Vagina (tissue), 2 donors: ENCODE measurements around the gene LARP1. TPM values are rescaled to one million over a fixed set of nuclear protein-coding genes. Genes with fewer than 3 reads are reported as not detected.
"Not testable (repeated sequence)": the region's sequence is repeated elsewhere in the genome, so short reads cannot be mapped to it uniquely, and the experiment has no call there.

Source experiments
- DNase-seq, 2 donors: peaks; one replicate each; pipeline ENCODE4 v3.0.0-alpha.2; 2017; ENCODE audit errors: extremely low spot score in 2 of 2
- H3K27ac ChIP-seq: fragments of 200-600 bp; sonication (generic); one replicate; pipeline ENCODE4 v1.5.1; 2019
- H3K27me3 ChIP-seq: fragments of 200-600 bp; sonication (generic); one replicate; pipeline ENCODE4 v1.5.1; 2019
- H3K36me3 ChIP-seq, 2 donors: fragments of 200-600 bp; sonication (generic); one replicate each; pipeline ENCODE4 v1.5.1; 2017 to 2019
- H3K4me1 ChIP-seq: fragments of 200-600 bp; sonication (generic); one replicate; pipeline ENCODE4 v1.5.1; 2019
- H3K4me3 ChIP-seq, 2 donors: fragments of 200-600 bp; sonication (generic); 1 replicate in 1 of 2; 2 replicates in 1 of 2; pipeline ENCODE4 v1.5.1; 2016 to 2019
- H3K9me3 ChIP-seq: fragments of 200-600 bp; sonication (generic); one replicate; pipeline ENCODE4 v1.5.1; 2019
- POLR2A ChIP-seq, 2 donors: fragments of 450-650 bp; IDR thresholded peaks; one replicate each; pipeline ENCODE4 v1.6.1; 2017; ENCODE audit warnings: antibody characterized with exemption in 2 of 2, mild to moderate bottlenecking in 2 of 2, moderate library complexity in 2 of 2
- POLR2AphosphoS5 ChIP-seq, 2 donors: sonication (generic); formaldehyde crosslinking; IDR thresholded peaks; one replicate each; pipeline ENCODE4 v1.9.0; 2017; ENCODE audit warnings: antibody characterized with exemption in 2 of 2, mild to moderate bottlenecking in 2 of 2, low read depth in 1 of 2; ENCODE audit not compliant: insufficient read depth in 1 of 2
- intact Hi-C: fragments of 100-400 bp; cut with DNase I; formaldehyde crosslinking; loops from one replicate; pipeline ENCODE4 v1.15.1; 2023
- total RNA-seq: library from RNA; depleted of rRNA; stranded (reverse); fragments of >200 nt; gene quantifications from one replicate; pipeline ENCODE4 v1.2.3, GENCODE V29; 2016
- TF ChIP-seq, protein P1 (sequence below), 3 experiments: fragments of 450-650 bp in 2 of 3; fragments of 200-600 bp in 1 of 3; sonication (generic) in 1 of 3; IDR thresholded peaks; one replicate each; pipeline ENCODE4 v1.5.1; 2017 to 2019; ENCODE audit warnings: antibody characterized with exemption in 3 of 3, mild to moderate bottlenecking in 2 of 3, moderate library complexity in 2 of 3

LARP1 gene
- total RNA-seq, 1 donor from 2014 or later: 98.0 TPM

DNA sequence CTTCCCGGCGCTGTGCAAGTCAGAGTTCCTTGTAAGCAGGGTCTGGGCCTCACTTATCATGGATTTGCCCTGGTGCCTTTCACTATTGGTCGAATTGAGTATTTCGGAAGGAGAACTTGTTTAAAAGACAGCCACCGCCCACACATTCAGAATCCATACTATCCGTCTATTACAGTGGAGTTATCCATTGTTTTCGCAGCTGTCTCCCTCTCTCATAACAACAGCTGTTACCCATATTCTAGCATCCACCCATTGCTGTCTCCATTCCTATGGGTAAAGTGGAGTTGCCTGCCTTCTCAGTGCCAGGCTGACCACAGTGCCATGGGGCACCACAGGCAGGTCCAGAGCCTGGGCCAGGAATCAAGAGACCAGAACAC is 75.0 kb downstream of the LARP1 start:
- Histone ChIP-seq H3K9me3 (no peaks in the 10 kb centered on the region), H3K4me1 (peaks cover 14% of the 10 kb centered on the region), H3K36me3 (no peaks in the 10 kb centered on the region), H3K27me3 (no peaks in the 10 kb centered on the region), H3K4me3 (no peak overlapping the region), H3K27ac (peak overlapping the region; percentile 43)
- TF ChIP-seq, protein P1, sequence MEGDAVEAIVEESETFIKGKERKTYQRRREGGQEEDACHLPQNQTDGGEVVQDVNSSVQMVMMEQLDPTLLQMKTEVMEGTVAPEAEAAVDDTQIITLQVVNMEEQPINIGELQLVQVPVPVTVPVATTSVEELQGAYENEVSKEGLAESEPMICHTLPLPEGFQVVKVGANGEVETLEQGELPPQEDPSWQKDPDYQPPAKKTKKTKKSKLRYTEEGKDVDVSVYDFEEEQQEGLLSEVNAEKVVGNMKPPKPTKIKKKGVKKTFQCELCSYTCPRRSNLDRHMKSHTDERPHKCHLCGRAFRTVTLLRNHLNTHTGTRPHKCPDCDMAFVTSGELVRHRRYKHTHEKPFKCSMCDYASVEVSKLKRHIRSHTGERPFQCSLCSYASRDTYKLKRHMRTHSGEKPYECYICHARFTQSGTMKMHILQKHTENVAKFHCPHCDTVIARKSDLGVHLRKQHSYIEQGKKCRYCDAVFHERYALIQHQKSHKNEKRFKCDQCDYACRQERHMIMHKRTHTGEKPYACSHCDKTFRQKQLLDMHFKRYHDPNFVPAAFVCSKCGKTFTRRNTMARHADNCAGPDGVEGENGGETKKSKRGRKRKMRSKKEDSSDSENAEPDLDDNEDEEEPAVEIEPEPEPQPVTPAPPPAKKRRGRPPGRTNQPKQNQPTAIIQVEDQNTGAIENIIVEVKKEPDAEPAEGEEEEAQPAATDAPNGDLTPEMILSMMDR (IDR thresholded peaks at IDR 0.05): no peak
- no peak for TF ChIP-seq POLR2AphosphoS5 (IDR thresholded peaks at IDR 0.05; ENCODE audit: insufficient read depth in 1 of 2, low read depth in 1 of 2)
- no peak for TF ChIP-seq POLR2A (IDR thresholded peaks at IDR 0.05)
- intact Hi-C loops: no loop called here
- DNase-seq: no peak

DNA sequence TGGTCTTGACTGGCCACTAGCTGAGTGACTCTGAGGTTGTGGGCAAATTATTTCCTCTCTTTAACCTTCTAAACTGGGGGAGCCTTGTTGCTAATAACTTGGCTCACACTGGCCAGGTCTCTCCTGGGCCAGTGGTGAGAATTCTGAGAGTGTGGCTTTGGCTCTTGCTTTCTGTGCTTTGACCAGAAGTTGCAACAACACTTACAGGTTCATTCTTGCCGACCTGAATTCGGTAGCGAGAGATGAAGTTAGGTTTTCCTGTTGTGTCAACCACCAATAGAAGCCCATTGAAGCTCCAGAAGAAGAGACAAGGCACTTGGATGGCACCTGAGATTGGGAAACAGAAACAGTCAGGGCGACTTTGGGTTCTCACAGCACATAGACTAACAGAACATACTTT is 75.4 kb downstream of the LARP1 start:
- Histone ChIP-seq H3K4me3 (no peak overlapping the region), H3K9me3 (no peaks in the 10 kb centered on the region), H3K4me1 (peaks cover 17% of the 10 kb centered on the region), H3K27me3 (no peaks in the 10 kb centered on the region), H3K27ac (peak overlapping the region; percentile 43), H3K36me3 (no peaks in the 10 kb centered on the region)
- intact Hi-C loops: no loop called here
- no peak for DNase-seq
- TF ChIP-seq, protein P1 (IDR thresholded peaks at IDR 0.05): no peak
- no peak for TF ChIP-seq POLR2A (IDR thresholded peaks at IDR 0.05)
- no peak for TF ChIP-seq POLR2AphosphoS5 (IDR thresholded peaks at IDR 0.05; ENCODE audit: insufficient read depth in 1 of 2, low read depth in 1 of 2)

DNA sequence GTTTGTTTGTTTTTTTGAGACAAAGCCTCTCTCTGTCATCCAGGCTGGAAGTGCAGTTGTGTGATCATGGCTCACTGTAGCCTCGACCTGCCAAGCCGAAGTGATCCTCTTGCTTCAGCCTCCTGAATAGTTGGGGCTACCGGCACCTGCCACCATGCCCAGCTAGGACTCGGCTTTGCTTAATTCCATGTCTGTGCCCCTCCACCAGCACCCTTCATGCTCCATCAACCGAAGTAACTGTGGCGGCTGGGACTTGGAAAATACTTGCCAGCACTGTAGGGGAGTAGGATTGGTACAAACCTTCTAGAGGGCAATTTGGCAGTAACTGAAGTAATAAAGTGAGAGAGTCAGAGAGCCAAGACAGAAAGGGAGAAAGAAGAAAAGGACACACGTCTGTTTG is 76.3 kb downstream of the LARP1 start:
- no peak overlapping the region for H3K27ac ChIP-seq
- H3K4me1 ChIP-seq: peaks cover 18% of the 10 kb centered on the region
- intact Hi-C loops: no loop called here
- H3K27me3 ChIP-seq: no peaks in the 10 kb centered on the region
- H3K36me3 ChIP-seq: no peaks in the 10 kb centered on the region
- H3K4me3 ChIP-seq: no peak overlapping the region
- no peaks in the 10 kb centered on the region for H3K9me3 ChIP-seq
- TF ChIP-seq POLR2A (IDR thresholded peaks at IDR 0.05): no peak
- TF ChIP-seq POLR2AphosphoS5 (IDR thresholded peaks at IDR 0.05; ENCODE audit: insufficient read depth in 1 of 2, low read depth in 1 of 2): no peak
- TF ChIP-seq, protein P1 (IDR thresholded peaks at IDR 0.05): no peak
- DNase-seq: no peak

DNA sequence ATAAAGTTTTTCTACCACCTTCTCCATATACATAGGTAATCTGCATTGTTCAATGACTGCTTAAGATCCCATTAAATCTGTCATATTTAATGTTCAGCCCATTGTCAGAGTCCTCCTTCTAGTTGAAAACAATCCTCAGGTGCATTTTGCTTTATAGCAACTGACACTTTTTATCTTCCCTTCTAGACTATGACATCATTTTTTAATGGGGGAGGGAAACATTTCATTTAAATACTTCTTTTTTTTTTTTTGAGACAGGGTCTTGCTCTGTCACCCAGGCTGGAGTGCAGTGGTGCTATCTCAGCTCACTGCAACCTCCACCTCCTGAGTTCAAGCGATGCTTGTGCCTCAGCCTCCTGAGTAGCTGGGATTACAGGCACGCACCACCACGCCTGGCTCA is 77.6 kb downstream of the LARP1 start:
- intact Hi-C loops, H3K36me3 ChIP-seq, H3K4me3 ChIP-seq, H3K27me3 ChIP-seq, H3K27ac ChIP-seq, H3K9me3 ChIP-seq, DNase-seq: not testable (repeated sequence)
- peaks cover 18% of the 10 kb centered on the region for H3K4me1 ChIP-seq

DNA sequence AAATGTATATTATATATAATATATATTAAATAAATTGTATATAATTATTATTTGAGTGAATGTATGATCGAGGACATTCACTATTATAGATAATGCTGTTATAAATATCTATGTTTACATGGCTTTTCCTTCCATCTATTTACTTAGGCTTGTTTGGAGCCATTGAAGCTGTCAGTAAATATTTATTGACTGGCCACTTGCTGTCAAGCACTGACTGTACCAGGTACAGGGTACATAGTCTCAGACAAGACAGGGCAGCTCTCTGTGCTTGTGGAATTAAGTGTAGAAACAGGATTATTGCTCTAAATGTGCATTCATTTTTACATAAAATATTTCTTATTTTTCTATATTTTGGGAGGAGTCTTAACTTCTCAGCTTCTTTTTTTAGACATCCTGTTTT is 78.9 kb downstream of the LARP1 start:
- intact Hi-C loops: no loop called here
- H3K9me3 ChIP-seq: no peaks in the 10 kb centered on the region
- H3K27ac ChIP-seq: no peak overlapping the region
- TF ChIP-seq POLR2AphosphoS5 (IDR thresholded peaks at IDR 0.05; ENCODE audit: insufficient read depth in 1 of 2, low read depth in 1 of 2) (no peak), POLR2A (IDR thresholded peaks at IDR 0.05) (no peak)
- TF ChIP-seq, protein P1 (IDR thresholded peaks at IDR 0.05): no peak
- DNase-seq: no peak
- peaks cover 0 to 4% of the 10 kb centered on the region in 2 donors for H3K36me3 ChIP-seq
- no peak overlapping the region for H3K4me3 ChIP-seq
- no peaks in the 10 kb centered on the region for H3K27me3 ChIP-seq
- H3K4me1 ChIP-seq: peaks cover 18% of the 10 kb centered on the region

DNA sequence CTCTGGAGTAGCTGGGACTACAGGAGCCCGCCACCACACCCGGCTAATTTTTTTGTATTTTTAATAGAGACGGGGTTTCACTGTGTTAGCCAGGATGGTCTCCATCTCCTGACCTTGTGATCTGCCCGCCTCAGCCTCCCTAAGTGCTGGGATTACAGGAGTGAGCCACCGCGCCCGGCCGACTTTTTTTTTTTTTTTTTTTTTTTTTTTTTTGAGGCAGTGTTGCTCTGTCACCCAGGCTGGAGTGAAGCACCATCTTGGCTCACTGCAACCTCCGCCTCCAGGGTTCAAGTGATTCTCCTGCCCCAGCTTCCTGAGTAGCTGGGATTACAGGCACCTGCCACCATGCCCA is 80.5 kb downstream of the LARP1 start:
- intact Hi-C loops: not testable (repeated sequence)

More for the DNA sequence above, 80.5 kb downstream of the LARP1 start:
- peak overlapping the region; percentile 22 for H3K27ac ChIP-seq
- H3K4me3 ChIP-seq, H3K36me3 ChIP-seq, H3K9me3 ChIP-seq, DNase-seq, H3K27me3 ChIP-seq: not testable (repeated sequence)
- TF ChIP-seq POLR2AphosphoS5 (IDR thresholded peaks at IDR 0.05; ENCODE audit: insufficient read depth in 1 of 2, low read depth in 1 of 2): peak in 1 of 2 donors; percentile 8
- peaks cover 13% of the 10 kb centered on the region for H3K4me1 ChIP-seq
